HG03196 (cell line): ENCODE measurements around the gene MS4A6E.
"Not testable (repeated sequence)": the region's sequence is repeated elsewhere in the genome, so short reads cannot be mapped to it uniquely, and the experiment has no call there.

Experiments
- ATAC-seq: cut with Tn5 transposase; IDR thresholded peaks from one replicate; pipeline ENCODE4 v1.9.1; 2021; ENCODE audit not compliant: unreplicated experiment

The MS4A6E gene

DNA sequence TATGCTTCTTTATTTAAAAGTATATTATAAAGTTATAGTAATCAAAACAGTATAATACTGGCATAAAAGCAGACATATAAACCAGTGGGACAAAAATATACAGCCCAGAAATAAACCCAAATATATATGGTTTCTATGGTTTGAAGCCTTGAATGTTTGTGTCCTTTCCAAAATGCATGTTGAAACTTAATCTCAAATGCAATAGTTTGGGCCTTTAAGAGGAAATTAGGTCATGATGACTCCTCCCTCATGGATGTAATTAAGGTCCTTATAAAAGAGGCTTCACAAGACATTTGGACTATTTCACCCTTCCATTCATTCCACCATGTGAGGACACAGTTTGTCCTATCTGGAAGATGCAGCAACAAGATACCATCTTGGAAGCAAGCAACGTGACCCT is at the start of gene MS4A6E:
TSS of gene MS4A6E (plus strand) at position 301 of the 400 bp plus-strand sequence. CDS start 7,641 bp downstream, outside the sequence.
- no peak for ATAC-seq

DNA sequence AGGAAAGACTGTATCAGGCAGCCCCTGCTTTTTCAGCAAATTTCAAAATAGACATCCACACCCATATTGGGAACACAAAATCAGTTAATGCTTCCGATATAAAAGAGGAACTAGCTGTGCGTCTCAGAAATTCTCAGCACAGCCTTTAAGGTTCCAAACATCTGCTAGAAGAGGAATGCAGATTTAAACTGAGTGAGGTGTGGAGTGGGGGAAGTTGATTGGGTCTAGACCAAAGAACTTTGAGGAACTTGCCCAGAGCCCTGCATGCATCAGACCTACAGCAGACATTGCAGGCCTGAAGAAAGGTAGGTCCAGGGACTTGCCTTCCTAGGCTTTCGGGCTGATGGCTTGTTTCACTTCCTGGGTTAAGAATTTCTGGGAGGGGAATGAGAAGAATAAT is 46.6 kb upstream of the MS4A6E start, which contains the start of gene MS4A4A:
TSS of gene MS4A4A (plus strand) at position 255 of the 400 bp plus-strand sequence. CDS start at position 265, 10 bp downstream.
- ATAC-seq: no peak

- no peak for ATAC-seq
Observed at GRCh38 chr11:60281485-60281884, 45.6 kb upstream of the MS4A6E start.

- no peak for ATAC-seq
Observed at GRCh38 chr11:60282286-60282685, 44.8 kb upstream of the MS4A6E start.

DNA sequence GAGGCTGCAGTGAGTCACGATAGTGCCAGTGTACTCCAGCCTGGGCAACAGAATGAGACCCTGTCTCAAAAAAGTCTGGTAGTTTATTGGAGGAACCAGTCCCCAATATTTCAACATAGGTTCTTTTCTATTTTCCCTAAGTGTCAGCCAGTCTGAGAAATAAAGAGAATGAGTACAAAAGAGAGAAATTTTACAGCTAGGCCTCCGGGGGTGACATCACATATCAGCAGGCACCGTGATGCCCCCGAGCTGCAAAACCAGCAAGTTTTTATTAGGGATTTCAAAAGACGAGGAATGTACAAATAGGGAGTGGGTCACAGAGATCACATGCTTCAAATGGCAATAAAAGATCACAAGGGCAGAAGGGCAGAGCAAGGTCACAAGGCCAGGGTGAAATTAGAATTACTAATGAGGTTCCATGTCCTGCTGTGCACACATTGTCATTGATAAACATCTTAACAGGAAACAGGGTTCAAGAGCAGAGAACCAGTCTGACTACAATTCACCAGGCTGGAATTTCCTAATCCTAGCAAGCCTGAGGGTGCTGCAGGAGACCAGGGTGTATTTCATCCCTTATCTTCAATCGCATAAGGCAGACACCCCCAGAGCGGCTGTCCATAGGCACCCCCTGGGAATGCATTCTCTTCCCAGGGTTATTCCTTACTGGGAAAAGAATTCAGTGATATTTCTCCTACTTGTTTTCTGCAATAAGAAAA is 41.5 kb upstream of the MS4A6E start:
- ATAC-seq: not testable (repeated sequence)

DNA sequence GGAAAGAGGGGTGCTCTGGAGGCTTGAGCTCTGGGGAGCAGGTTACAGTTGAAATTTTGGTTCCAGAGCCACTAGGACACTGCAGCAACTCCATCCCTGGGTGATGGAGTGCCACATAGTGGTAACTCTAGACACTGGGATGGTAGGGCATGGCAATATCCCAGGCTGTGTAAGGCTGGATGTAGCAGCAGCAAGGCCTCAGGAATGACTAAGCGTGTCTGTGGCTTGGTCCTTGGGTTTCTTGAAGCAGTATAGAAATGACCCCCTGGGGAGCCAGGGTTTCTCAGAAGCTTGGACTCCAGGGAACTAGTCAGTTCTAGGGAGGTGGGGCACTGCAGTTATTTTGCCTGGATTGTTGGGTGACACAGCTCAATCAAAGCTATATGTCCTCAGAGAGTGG is 38.5 kb upstream of the MS4A6E start:
- no peak for ATAC-seq

GRCh38 chr11:60292145-60292544 is 34.9 kb upstream of the MS4A6E start:
- ATAC-seq: no peak

DNA sequence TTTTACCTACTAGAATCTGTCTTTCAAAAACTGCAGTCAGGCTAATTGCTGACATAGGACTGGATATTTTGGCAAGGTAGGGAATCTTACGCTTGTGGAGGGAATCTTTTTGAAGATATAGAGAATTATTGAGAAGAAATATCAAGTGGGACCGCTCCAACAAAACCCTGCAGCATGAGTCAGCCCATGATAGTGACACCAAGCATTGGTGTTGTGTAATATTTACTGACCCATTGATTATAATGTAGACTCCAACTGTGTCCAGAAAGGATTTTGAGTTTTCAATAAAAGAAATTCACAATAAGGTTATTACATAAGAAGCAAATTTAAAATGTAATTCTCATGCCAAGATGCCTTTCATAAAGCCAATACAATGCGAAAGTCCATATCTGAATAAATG is 25.9 kb upstream of the MS4A6E start:
- ATAC-seq: no peak

DNA sequence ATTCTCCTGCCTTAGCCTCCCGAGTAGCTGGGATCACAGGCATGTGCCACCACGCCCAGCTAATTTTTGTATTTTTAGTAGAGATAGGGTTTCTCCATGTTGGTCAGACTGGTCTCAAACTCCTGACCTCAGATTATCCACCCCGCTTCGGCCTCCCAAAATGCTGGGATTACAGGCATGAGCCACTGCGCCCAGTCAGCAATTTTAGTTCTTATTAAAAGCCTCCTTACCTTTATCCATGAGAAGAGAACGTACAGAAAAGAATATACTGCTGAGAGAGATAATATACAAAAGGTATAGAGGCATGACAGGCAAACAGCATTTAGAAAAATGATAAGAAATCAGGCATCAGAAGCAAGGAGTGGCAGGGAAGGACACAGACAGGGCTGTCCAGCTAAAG is 25.2 kb upstream of the MS4A6E start:
- not testable (repeated sequence) for ATAC-seq

- no peak for ATAC-seq
Observed at GRCh38 chr11:60303661-60304060, 23.4 kb upstream of the MS4A6E start.

- no peak for ATAC-seq
Observed at GRCh38 chr11:60305906-60306619, 21.0 kb upstream of the MS4A6E start.

DNA sequence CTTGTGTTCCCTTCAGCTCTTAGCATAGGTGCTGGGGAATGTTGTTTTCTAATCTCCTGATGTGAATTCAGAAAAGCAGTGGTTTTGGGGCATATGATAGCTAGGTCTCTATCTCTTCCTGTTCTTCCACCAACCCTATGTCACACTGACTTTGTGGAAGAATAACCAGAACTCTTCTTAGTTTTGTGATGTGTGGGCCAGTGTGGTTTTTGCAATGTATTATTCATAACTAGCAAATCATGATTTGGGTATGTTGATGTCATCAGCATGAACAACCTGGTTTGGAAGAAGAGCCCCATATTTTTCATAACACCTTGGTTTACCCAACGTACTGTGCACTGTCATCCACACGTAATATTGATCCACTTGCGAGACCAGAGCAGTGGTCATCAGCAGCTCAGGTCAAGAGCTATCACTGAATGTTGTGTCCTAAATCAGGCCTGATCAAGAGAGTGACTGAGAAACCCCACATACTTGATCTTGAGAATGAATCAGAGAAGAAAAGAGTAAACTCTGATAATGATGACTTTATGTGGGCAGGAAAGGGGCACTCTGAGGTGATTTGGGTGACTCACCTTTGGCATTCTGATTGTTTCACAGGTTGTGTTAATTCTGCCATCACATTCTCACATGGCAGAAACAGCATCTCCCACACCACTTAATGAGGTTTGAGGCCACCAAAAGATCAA is 19.4 kb upstream of the MS4A6E start:
- ATAC-seq: no peak

- ATAC-seq: no peak
Observed at GRCh38 chr11:60310407-60310998, 16.6 kb upstream of the MS4A6E start.

- no peak for ATAC-seq
Observed at GRCh38 chr11:60314635-60315321, 12.3 kb upstream of the MS4A6E start.

DNA sequence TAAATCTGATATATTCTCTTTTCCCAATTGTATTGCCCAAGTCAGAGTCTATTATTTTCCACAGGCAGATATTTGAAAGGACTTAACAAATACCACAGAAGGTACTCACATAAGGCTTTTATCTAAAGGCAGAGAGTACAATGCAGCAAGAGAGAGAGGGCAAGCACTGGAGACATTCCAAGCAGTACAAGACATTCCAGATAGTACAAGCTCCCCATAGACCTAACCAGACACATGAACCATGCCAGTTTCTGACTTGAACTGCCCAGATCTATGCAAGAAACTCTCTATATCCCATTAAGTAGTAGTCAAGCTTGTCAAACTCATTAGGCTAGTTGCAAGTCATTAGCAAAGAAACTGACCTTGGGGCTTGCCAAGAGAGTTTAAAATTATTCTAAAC is 11.2 kb upstream of the MS4A6E start:
- ATAC-seq: no peak

- ATAC-seq: no peak
Observed at GRCh38 chr11:60316317-60316716, 10.7 kb upstream of the MS4A6E start.

DNA sequence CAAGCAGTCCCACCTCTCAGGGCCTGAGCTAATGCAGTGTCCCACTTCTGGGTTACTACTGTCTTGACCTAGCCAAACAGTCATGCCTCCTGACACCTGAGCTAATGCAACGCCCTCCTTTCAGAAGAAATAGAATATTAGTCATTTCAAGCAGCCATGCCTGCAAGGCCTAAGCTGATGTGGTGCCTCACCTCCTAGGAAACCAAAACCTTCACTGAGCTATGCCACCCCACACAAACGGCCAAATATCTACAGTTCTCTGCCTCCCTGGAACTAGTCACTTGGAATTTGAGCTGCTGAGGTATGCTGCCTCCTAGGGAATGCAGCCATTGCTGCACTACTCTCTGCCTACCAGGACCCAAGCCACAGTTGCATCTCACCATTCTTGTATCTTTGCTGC is 8.3 kb upstream of the MS4A6E start:
- no peak for ATAC-seq

DNA sequence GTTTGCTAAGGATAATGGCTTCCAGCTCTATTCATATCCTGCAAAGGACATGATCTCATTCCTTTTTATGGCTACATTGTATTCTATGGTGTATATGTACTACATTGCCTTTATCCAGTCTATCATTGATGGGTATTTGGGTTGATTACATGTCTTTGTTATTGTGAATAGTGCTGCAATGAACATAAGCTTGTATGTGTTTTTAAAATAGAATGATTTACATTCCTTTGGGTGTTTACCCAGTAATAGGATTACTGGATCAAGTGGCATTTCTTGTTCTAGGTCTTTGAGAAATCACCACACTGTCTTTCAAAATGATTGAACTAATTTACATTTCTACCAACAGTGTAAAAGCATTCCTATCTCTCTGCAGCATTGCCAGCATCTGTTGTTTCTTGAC is 6.0 kb upstream of the MS4A6E start:
- ATAC-seq: no peak

DNA sequence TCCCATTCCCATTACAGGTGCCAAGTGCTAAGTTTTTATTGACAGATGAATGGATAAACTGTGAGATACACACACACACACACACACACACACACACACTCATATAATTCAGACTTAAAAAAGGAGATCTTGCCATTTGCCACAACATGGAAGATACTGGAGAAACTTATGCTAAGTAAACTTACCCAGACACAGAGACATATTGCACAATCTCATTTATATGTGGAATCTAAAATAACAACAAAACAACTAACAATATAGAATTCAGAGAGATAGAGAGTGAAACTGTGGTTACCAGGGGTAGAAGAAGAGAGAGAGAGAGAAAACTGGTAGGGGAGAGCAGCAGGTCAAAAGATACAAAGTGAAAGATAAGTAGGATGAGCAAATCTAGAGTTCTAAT is 1.4 kb downstream of the MS4A6E start:
- ATAC-seq: no peak

- ATAC-seq: no peak
Observed at GRCh38 chr11:60332846-60333245, 5.8 kb downstream of the MS4A6E start.
